ENCODE results near the gene EPB41L4A. TPM values are rescaled to one million over a fixed set of nuclear protein-coding genes. Genes with fewer than 3 reads are reported as not detected.

EPB41L4A gene
- total RNA-seq, 1 donor: 0.72 TPM

DNA sequence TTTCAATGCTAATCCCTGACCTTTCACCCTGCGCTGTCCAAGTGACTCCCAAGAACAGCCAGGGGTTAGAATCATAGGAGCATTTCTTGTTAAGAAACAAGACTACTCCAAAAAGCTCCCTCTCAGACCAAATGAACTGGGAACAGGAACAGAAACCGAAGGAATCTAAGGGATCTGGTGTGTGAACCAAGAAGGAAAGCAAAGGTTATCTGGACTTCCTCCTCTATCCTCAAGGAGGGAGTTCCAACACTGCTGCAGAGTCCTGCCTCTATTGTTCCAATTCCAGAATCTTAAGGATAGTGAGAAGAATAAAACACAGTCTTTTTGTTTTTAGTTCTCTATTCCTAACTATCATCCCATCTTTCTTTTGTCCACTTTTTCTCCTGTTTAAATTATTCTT, 87.2 kb downstream of the EPB41L4A start:
- Histone ChIP-seq H3K4me2 (ENCODE audit: insufficient read depth, low read length) (no peak overlapping the region), H4K20me1 (ENCODE audit: insufficient read depth, low read length) (no peaks in the 10 kb centered on the region), H3K27ac (ENCODE audit: low read depth, low read length) (no peak overlapping the region), H2AFZ (ENCODE audit: low read length) (no peak overlapping the region), H3K79me2 (ENCODE audit: insufficient read depth, low read length) (no peaks in the 10 kb centered on the region), H3K4me3 (ENCODE audit: insufficient read depth, low read length) (no peak overlapping the region), H3K4me1 (ENCODE audit: insufficient read depth, low read length) (no peaks in the 10 kb centered on the region), H3K9me3 (ENCODE audit: low read depth, low read length) (no peaks in the 10 kb centered on the region), H3K36me3 (ENCODE audit: insufficient read depth, low read length) (no peaks in the 10 kb centered on the region), H3K27me3 (ENCODE audit: insufficient read depth, low read length) (no peaks in the 10 kb centered on the region)
- DNase-seq (ENCODE audit: insufficient read length, low spot score, missing footprints): no peak
- TF ChIP-seq, protein P1, sequence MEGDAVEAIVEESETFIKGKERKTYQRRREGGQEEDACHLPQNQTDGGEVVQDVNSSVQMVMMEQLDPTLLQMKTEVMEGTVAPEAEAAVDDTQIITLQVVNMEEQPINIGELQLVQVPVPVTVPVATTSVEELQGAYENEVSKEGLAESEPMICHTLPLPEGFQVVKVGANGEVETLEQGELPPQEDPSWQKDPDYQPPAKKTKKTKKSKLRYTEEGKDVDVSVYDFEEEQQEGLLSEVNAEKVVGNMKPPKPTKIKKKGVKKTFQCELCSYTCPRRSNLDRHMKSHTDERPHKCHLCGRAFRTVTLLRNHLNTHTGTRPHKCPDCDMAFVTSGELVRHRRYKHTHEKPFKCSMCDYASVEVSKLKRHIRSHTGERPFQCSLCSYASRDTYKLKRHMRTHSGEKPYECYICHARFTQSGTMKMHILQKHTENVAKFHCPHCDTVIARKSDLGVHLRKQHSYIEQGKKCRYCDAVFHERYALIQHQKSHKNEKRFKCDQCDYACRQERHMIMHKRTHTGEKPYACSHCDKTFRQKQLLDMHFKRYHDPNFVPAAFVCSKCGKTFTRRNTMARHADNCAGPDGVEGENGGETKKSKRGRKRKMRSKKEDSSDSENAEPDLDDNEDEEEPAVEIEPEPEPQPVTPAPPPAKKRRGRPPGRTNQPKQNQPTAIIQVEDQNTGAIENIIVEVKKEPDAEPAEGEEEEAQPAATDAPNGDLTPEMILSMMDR (IDR thresholded peaks at IDR 0.05; ENCODE audit: extremely low read depth, low read depth, low read length): no peak

DNA sequence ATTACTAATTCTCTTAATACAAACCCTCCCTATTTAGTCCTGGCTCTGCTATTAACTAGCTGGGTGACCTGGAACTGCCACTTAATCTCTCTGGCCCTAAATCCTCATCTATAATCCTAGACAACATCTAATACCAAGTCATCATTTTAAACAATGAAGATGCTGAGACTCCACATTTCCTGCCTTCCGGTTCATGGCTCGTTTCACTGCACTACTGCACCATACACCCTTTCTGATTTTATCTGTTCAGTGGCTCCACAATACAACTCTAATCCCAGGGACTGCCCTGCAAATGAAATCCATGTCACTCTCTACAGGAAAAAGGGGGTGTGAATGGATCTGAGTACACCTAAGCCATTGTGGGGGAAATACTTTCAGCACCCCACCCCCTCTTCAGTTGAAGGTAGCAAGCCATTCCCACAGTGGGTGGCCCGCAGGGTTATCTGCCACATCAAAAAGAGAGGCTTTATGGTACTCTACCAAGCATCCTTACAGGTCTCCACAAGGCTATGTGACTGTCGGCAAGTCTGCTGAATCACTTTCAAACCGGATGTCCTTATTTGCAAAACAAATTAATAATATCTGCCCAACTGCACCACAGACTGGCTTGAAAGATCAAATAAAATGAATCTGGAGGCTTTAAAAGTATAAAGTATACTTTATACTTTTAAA, 89.5 kb downstream of the EPB41L4A start:
- Histone ChIP-seq H3K4me2 (ENCODE audit: insufficient read depth, low read length) (no peak overlapping the region), H4K20me1 (ENCODE audit: insufficient read depth, low read length) (no peaks in the 10 kb centered on the region), H3K4me3 (ENCODE audit: insufficient read depth, low read length) (no peak overlapping the region), H3K27me3 (ENCODE audit: insufficient read depth, low read length) (no peaks in the 10 kb centered on the region), H3K36me3 (ENCODE audit: insufficient read depth, low read length) (no peaks in the 10 kb centered on the region), H3K27ac (ENCODE audit: low read depth, low read length) (no peak overlapping the region), H3K79me2 (ENCODE audit: insufficient read depth, low read length) (no peaks in the 10 kb centered on the region), H3K4me1 (ENCODE audit: insufficient read depth, low read length) (no peaks in the 10 kb centered on the region), H2AFZ (ENCODE audit: low read length) (no peak overlapping the region), H3K9me3 (ENCODE audit: low read depth, low read length) (no peaks in the 10 kb centered on the region)
- TF ChIP-seq, protein P1 (IDR thresholded peaks at IDR 0.05; ENCODE audit: extremely low read depth, low read depth, low read length): no peak
- no peak for DNase-seq (ENCODE audit: insufficient read length, low spot score, missing footprints)

DNA sequence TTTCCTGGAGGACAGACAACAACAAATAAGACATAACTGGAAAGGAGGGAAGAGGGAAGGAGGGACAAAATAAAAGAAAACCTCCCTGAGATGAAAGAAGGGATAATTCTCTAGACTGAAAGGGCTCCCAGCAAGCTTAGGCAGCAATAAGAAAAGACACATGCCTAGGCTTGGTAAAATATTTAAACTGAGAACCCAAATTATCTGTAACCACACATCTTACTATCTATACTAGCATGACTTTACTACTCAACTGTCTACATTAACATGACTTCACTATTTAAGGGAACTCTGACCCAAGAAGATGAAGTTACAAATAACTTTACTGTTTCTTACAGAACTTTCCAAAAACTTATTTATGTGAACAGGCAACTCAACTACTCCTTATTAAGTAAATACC, 95.9 kb downstream of the EPB41L4A start:
- H3K27ac ChIP-seq (ENCODE audit: low read depth, low read length): no peak overlapping the region
- H2AFZ ChIP-seq (ENCODE audit: low read length): no peak overlapping the region
- no peaks in the 10 kb centered on the region for H3K9me3 ChIP-seq (ENCODE audit: low read depth, low read length)
- no peak overlapping the region for H3K4me3 ChIP-seq (ENCODE audit: insufficient read depth, low read length)
- H3K36me3 ChIP-seq (ENCODE audit: insufficient read depth, low read length): no peaks in the 10 kb centered on the region
- H3K4me2 ChIP-seq (ENCODE audit: insufficient read depth, low read length): no peak overlapping the region
- DNase-seq (ENCODE audit: insufficient read length, low spot score, missing footprints): no peak
- no peaks in the 10 kb centered on the region for H3K4me1 ChIP-seq (ENCODE audit: insufficient read depth, low read length)
- TF ChIP-seq, protein P1 (IDR thresholded peaks at IDR 0.05; ENCODE audit: extremely low read depth, low read depth, low read length): no peak
- H3K27me3 ChIP-seq (ENCODE audit: insufficient read depth, low read length): no peaks in the 10 kb centered on the region
- no peaks in the 10 kb centered on the region for H4K20me1 ChIP-seq (ENCODE audit: insufficient read depth, low read length)
- no peaks in the 10 kb centered on the region for H3K79me2 ChIP-seq (ENCODE audit: insufficient read depth, low read length)

DNA sequence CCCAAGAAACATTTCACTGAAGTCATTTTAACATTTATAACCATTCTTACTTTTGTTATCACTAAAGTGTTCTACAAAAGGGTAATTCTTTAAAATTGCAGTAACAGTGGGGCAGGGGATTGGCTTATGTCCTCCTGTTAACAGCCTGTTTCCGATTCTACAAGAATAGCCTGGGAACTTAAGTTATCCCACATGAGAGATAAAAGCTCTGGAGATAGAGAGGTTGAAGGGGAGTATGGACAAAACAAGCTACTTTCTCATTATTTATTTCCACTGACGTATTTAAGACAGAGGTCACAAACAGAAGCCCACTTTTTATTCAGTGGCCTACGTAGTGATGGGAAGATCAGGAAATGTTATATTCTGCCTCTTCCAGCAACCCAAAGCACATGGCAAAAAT, 98.7 kb downstream of the EPB41L4A start:
- Histone ChIP-seq H3K27me3 (ENCODE audit: insufficient read depth, low read length) (no peaks in the 10 kb centered on the region), H3K9me3 (ENCODE audit: low read depth, low read length) (no peaks in the 10 kb centered on the region), H2AFZ (ENCODE audit: low read length) (no peak overlapping the region), H3K79me2 (ENCODE audit: insufficient read depth, low read length) (no peaks in the 10 kb centered on the region), H3K27ac (ENCODE audit: low read depth, low read length) (no peak overlapping the region), H3K4me1 (ENCODE audit: insufficient read depth, low read length) (no peaks in the 10 kb centered on the region), H3K4me2 (ENCODE audit: insufficient read depth, low read length) (no peak overlapping the region), H4K20me1 (ENCODE audit: insufficient read depth, low read length) (no peaks in the 10 kb centered on the region), H3K36me3 (ENCODE audit: insufficient read depth, low read length) (no peaks in the 10 kb centered on the region), H3K4me3 (ENCODE audit: insufficient read depth, low read length) (no peak overlapping the region)
- no peak for DNase-seq (ENCODE audit: insufficient read length, low spot score, missing footprints)
- TF ChIP-seq, protein P1 (IDR thresholded peaks at IDR 0.05; ENCODE audit: extremely low read depth, low read depth, low read length): no peak
